Measurements from ENCODE around the gene MYBPHL. TPM values are rescaled to one million over a fixed set of nuclear protein-coding genes. Genes with fewer than 3 reads are reported as not detected.

The MYBPHL gene
- total RNA-seq, 4 donors from 2014 or later: not detected

GRCh38 chr1:109275706-109276345, 31.0 kb downstream of the MYBPHL start:
- TF ChIP-seq POLR2AphosphoS5 (IDR thresholded peaks at IDR 0.05) (no peak), CTCF (IDR thresholded peaks at IDR 0.05) (no peak), POLR2A (IDR thresholded peaks at IDR 0.05; ENCODE audit: low read depth) (no peak), EP300 (IDR thresholded peaks at IDR 0.05) (no peak)
- DNase-seq (ENCODE audit: extremely low spot score): no peak
- Histone ChIP-seq H3K4me1 (peaks cover 13 to 53% (median 38%) of the 10 kb centered on the region in 4 donors), H3K27me3 (no peaks in the 10 kb centered on the region), H3K36me3 (peaks cover 0 to 33% (median 11%) of the 10 kb centered on the region in 4 donors), H3K4me3 (no peak overlapping the region), H3K27ac (replicated peaks in 1 of 4) (peak overlapping the region; percentile 36 to 76 (median 57)), H3K9me3 (no peaks in the 10 kb centered on the region)
- WGBS: 74% methylated on average over 9 of the region's 9 CpGs
- intact Hi-C loops (cut with DNase I): loop anchor here (2.0 kb wide), 1 partner anchor 123 kb away; no protein-coding TSS in a partner anchor

- 52% methylated on average over 21 of the region's 24 CpGs for WGBS
- Histone ChIP-seq H3K27ac (replicated peaks in 1 of 4) (peak overlapping the region; percentile 36 to 76 (median 68)), H3K4me3 (peak overlapping the region in 2 of 4 donors; percentile 14), H3K36me3 (peaks cover 0 to 39% (median 17%) of the 10 kb centered on the region in 4 donors), H3K27me3 (no peaks in the 10 kb centered on the region), H3K9me3 (no peaks in the 10 kb centered on the region), H3K4me1 (peaks cover 13 to 49% (median 36%) of the 10 kb centered on the region in 4 donors)
- no peak for TF ChIP-seq EP300 (IDR thresholded peaks at IDR 0.05)
- TF ChIP-seq POLR2AphosphoS5 (IDR thresholded peaks at IDR 0.05): peak in 1 of 2 donors; percentile 27
- no peak for DNase-seq (ENCODE audit: extremely low spot score)
- intact Hi-C loops (cut with DNase I): no loop called here
These were observed 32.0 kb downstream of the MYBPHL start for GRCh38 chr1:109274533-109275476.

GRCh38 chr1:109273570-109274288, 33.1 kb downstream of the MYBPHL start:
- TF ChIP-seq CTCF (IDR thresholded peaks at IDR 0.05) (no peak), POLR2A (IDR thresholded peaks at IDR 0.05; ENCODE audit: low read depth) (no peak), EP300 (IDR thresholded peaks at IDR 0.05) (no peak), POLR2AphosphoS5 (IDR thresholded peaks at IDR 0.05) (no peak)

GRCh38 chr1:109272831-109273547, 33.8 kb downstream of the MYBPHL start:
- 95% methylated on average over 8 of the region's 16 CpGs for WGBS
- intact Hi-C loops (cut with DNase I): no loop called here
- peaks cover 13 to 46% (median 35%) of the 10 kb centered on the region in 4 donors for H3K4me1 ChIP-seq

More at GRCh38 chr1:109273570-109274288, 33.1 kb downstream of the MYBPHL start:
- Histone ChIP-seq H3K27me3 (no peaks in the 10 kb centered on the region), H3K9me3 (no peaks in the 10 kb centered on the region), H3K4me3 (no peak overlapping the region), H3K36me3 (peaks cover 0 to 46% (median 22%) of the 10 kb centered on the region in 4 donors), H3K27ac (replicated peaks in 1 of 4) (peak overlapping the region; percentile 36 to 76 (median 68)), H3K4me1 (peaks cover 13 to 49% (median 36%) of the 10 kb centered on the region in 4 donors)
- DNase-seq (ENCODE audit: extremely low spot score): no peak
- intact Hi-C loops (cut with DNase I): no loop called here
- WGBS: 69% methylated on average over 15 of the region's 30 CpGs

More at GRCh38 chr1:109272831-109273547, 33.8 kb downstream of the MYBPHL start:
- peak overlapping the region in 1 of 4 donors; percentile 76 for H3K27ac ChIP-seq (replicated peaks in 1 of 4)
- H3K36me3 ChIP-seq: peaks cover 0 to 53% (median 26%) of the 10 kb centered on the region in 4 donors
- H3K27me3 ChIP-seq: no peaks in the 10 kb centered on the region
- TF ChIP-seq EP300 (IDR thresholded peaks at IDR 0.05): no peak
- TF ChIP-seq POLR2AphosphoS5 (IDR thresholded peaks at IDR 0.05): no peak
- no peak for TF ChIP-seq POLR2A (IDR thresholded peaks at IDR 0.05; ENCODE audit: low read depth)
- TF ChIP-seq CTCF (IDR thresholded peaks at IDR 0.05): no peak
- H3K9me3 ChIP-seq: no peaks in the 10 kb centered on the region
- H3K4me3 ChIP-seq: no peak overlapping the region
- DNase-seq (ENCODE audit: extremely low spot score): no peak
